Measurements from ENCODE around the gene DCPS.
"Not testable (repeated sequence)": the region's sequence is repeated elsewhere in the genome, so short reads cannot be mapped to it uniquely, and the experiment has no call there.

Gene DCPS

GRCh38 chr11:126361400-126361799, 57.5 kb downstream of the DCPS start:
- no peak for DNase-seq (ENCODE audit: low read depth)

DNA sequence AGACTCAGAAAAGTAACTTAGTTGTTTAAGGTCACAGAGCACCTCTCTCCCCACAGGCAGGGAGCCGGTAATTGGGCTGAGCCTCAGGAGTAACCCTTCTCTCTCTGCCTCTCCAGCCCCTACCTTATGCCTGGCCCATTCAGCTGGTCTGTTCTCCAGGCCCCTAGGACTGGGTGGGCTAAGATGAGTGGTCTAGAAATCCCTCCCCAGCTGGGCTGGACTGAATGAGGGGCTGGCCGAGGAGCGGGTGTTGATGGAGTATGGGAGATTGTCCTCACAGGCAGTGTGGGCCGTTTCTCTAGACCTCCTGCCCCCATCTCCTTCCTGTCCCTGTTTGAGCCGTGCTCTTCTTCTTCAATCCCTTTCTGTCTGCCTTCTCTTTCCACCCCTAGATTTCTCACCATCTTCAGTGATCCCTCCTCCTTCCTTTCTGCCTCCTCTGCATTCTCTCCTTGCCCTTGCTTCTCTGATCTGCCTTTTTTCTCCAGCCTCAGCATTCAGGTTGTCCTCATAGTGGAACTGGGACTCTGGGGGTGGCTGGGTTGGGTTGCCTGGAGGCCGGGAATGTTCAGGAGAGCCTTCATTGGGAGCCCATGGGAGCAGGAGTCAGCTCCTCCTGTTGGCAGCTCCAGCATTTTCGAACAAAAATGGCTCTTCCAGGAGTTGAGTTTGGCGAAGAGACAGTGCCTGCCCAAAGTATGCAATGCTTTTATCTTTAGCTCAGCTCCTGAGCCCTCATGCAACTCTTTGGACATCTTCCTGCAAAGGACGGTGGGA, 59.2 kb downstream of the DCPS start:
- DNase-seq (ENCODE audit: low read depth), result no peak

GRCh38 chr11:126363706-126364248, 59.9 kb downstream of the DCPS start:
- no peak for DNase-seq (ENCODE audit: low read depth)

DNA sequence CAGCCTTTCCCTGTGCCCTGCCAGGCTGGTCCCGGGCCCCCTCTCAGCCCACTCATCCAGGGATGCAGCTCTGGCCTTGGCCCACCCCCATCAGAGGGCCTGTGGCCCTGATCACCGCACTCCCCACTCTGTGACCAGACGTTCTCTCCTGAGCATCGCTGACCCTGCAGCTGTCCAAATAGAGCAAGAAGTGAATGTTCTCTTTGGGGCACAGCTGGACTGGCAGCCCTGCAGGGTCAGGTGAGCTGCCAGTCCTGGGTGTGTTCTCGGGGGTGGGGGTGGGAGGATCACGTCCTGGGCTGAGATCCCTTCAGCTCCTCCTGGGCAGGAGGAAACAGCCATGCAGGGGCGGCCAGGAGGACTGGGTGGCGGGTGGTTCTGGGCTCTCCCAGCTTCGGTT, 60.9 kb downstream of the DCPS start:
- not testable (repeated sequence) for DNase-seq (ENCODE audit: low read depth)

GRCh38 chr11:126365508-126365907, 61.6 kb downstream of the DCPS start:
- DNase-seq (ENCODE audit: low read depth), result not testable (repeated sequence)

GRCh38 chr11:126366064-126366822, 62.4 kb downstream of the DCPS start:
- no peak for DNase-seq (ENCODE audit: low read depth)

DNA sequence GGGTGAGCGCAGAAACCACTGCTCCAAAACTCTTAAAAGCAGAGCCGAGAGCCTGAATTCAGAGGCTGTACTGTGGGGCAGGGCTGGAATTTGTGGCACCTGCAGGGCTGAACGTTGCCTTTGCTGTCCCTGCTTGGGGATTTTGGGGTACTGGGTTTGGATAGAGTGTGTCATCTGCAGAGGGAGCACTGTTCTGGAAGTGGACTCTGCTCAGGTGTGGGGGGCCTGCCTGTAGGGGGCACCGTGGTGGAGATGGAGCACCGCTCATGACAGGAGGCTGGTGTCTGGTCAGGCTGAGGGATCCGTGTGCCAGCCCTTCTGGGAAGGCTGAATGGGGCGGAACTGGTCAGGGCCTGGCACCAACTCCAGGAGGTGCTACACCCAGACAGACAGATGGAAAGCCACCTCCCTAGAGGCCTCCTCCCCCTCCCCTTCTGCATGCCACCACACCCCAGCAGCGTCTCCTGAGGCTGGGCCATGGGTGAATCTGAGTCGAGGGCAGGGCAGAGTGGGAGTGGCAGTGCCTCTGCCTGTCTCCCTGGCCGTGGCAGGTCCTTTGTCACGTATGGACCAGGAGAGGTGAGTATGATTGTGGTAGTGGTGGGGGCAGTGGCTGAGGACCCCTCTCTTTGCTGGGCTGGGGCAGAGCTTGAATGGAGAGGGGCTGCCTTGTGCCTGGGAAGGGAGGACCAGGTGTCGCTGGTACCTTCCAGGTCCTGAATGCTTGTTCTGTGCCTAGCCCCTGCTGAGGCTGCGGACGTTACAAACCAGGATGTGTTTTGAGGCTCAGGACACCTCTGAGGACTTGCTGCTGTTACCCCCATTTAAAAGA, 63.2 kb downstream of the DCPS start:
- DNase-seq (ENCODE audit: low read depth), result not testable (repeated sequence)

- DNase-seq (ENCODE audit: low read depth), result not testable (repeated sequence)
These were observed 63.9 kb downstream of the DCPS start for GRCh38 chr11:126367806-126368205.

DNA sequence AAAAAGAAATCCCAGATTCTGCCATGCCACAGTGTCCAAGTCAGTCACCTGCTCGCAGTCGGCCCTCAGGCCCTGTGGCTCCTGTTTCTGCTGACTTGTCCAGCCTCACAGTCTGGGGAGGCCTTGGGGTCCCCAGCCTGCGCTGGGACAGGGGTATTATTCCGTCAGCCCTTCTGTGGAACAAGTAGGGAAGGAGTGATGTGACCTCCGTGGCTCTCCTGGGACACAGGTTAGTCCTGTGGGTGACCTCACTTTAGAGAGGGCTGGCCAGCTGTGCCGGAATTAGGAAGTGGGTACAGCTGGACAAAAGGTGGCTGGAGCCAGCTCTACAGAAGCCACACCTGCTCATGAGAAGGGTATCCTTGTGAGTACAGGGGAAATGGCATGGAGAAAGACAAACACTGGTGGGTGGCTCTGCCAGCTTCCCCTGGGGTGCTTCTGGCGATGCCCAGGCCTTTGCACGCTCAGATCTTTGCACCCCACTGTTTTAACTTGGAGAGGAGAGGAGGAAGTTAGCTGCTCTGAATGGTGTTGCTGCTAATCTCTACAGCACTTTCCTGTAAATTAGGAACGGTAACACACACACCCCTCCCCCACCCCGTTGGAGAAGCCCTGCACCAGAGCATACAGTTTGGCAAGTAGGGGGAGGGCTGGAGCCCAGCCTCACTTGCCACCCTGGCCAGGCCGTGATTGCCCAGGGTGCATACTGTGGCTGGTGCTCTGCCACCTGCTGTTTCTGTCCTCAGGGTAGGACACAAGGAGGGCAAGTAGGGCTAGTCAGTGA, 64.7 kb downstream of the DCPS start:
- not testable (repeated sequence) for DNase-seq (ENCODE audit: low read depth)

- no peak for DNase-seq (ENCODE audit: low read depth)
These were observed 66.2 kb downstream of the DCPS start for GRCh38 chr11:126370016-126370415.

- DNase-seq (ENCODE audit: low read depth), result no peak
These were observed 67.7 kb downstream of the DCPS start for GRCh38 chr11:126371595-126371994.

GRCh38 chr11:126373389-126374066, 69.7 kb downstream of the DCPS start:
- DNase-seq (ENCODE audit: low read depth), result not testable (repeated sequence)

DNA sequence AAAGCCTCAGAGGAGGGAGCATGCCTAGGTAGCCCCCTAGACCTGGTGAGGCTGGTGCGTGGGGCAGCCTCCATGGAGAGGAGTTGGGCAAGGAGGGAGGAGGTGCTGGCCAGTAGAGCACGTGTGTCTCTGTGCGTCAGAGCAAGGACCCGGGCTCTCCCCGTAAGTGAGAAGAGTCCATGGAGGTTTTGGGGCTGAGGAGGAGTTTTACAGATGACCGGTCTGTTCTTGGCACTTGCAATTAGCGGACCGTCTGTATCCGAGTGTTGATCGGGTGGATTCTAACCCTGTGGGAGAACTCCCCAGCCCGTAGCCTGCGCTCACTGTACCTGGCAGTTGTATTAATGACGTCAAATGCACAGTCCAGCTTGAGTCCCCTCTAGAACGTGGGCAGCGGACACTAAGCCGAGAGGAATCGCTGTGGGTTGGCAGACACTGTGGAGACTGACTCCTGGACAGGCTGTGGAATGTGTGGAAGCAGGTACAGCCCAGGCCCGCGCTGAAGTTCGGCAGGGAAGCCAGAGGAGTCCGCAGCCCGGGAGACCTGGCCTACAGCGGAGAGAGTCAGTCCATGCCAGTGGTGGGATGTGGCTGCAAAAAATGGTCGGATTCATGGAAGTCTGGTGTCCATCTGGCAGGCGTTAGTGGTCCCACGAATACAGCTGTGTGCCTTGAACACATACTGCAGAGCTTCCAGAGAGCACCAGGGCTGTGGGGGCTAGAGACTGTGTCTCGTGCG, 70.9 kb downstream of the DCPS start:
- not testable (repeated sequence) for DNase-seq (ENCODE audit: low read depth)

GRCh38 chr11:126375726-126376125, 71.9 kb downstream of the DCPS start:
- no peak for DNase-seq (ENCODE audit: low read depth)

DNA sequence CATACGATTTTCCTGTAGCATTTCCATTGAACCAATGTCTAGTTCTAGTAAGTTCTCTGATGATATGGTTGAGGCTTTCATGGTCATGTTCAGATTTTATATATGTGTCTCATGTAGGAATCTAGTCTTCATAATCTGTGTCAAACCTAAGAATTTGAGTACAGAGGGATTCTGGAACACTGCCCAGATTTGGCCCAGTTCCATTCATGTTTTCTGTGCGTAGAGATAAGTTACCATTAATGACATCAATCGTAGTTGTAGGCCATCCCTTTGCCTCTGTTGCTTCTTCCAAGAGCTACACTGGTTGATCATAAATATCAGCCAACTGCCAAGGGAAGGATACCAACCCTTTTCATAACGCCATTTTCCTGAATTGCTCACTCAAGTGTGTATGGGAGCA, 74.9 kb downstream of the DCPS start:
- DNase-seq (ENCODE audit: low read depth), result no peak

GRCh38 chr11:126380909-126381308, 77.0 kb downstream of the DCPS start:
- no peak for DNase-seq (ENCODE audit: low read depth)

GRCh38 chr11:126381960-126382359, 78.1 kb downstream of the DCPS start:
- not testable (repeated sequence) for DNase-seq (ENCODE audit: low read depth)

- not testable (repeated sequence) for DNase-seq (ENCODE audit: low read depth)
These were observed 78.8 kb downstream of the DCPS start for GRCh38 chr11:126382641-126383040.

DNA sequence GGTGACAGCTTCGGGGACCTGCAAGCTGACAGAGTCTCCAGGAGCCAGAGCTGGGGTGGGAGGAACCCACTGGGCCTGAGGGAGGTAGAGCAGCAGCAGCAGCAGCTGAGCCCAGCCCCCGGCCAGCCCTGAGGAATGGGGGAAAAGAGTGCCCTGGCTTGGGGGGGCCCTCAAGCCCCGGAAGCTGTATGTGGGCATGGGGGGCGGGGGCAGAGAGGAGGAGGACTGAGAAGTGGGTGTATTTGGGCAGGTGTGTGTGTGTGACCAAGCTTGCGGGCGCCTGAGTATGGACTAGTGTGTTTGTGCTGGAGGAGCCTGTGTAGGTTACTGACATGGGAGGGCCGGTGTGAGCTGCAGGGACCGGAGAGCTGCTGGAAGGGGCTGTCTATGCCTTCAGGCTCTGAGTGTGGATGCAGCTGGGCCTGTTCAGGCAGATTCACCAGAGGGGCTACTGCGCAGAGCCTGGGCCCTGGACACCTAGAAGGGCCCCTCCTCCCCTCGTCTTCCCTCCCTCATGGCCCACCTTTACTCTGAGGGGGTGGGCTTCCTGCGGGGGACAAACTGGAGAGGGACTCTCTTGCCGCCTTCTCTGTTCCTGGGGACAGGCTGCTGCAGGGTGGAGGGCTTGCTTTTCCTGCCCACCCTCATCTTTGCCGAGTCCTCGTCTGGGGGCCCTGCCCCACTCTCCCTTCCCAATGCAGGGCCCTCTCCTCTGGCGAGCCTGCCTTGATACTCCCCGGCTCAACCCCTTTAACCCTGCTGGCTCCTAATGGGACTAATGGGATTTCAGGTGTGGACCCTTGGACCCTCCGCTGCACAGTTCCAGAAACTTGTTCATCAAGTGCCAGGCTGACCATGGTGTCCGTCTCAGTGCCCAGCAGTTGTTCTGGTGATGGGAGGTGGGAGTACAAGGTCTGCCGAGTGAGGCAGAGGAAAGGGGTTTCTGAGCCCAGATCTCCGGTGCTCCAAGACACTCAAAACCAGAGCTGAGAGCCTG, 79.8 kb downstream of the DCPS start:
- no peak for DNase-seq (ENCODE audit: low read depth)

All from activated T-cell treated with anti-CD3 and anti-CD28 coated beads for 48 hours (primary cell).